ENCODE measurements around the gene PRKN.

- TF ChIP-seq CTCF (IDR thresholded peaks at IDR 0.05) (no peak), POLR2A (IDR thresholded peaks at IDR 0.05) (no peak)
Observed at GRCh38 chr6:162493917-162494316, 233.6 kb downstream of the PRKN start.

Measured in thyroid gland (tissue), 4 donors.